HCT116 (cell line): ENCODE results near the gene DAAM1. TPM values are rescaled to one million over a fixed set of nuclear protein-coding genes. Genes with fewer than 3 reads are reported as not detected.

ENCODE experiments used
- ATAC-seq: fragments of 200-7000 bp; cut with Tn5 transposase; 2 replicates; pipeline ENCODE4 v1.9.1; 2020; ENCODE audit warnings: mild to moderate bottlenecking, moderate library complexity
- BruUV-seq: library from RNA; stranded (reverse); fragments of 400-500 nt; replicated peaks from 2 replicates; lab custom pipeline; 2021; lab: Mats Ljungman, UMichigan
- CTCF ChIA-PET: fragments of 300-600 bp; sonication (Branson Sonifier 250); formaldehyde crosslinking; loops from one replicate; lab custom pipeline; 2021; ENCODE audit warnings: antibody characterized with exemption; lab: Charles Lee
- POLR2A ChIA-PET: fragments of 300-600, 350-600 bp; sonication (Branson Sonifier 250); formaldehyde crosslinking; loops from one replicate; lab custom pipeline; 2021; ENCODE audit warnings: antibody characterized with exemption; lab: Charles Lee
- RAD21 ChIA-PET, 2 experiments: fragments of 300-600 bp; sonication (Branson Sonifier 250); formaldehyde crosslinking; loops; one replicate each; lab custom pipeline; 2023; ENCODE audit warnings: low total read pairs in 2 of 2; ENCODE audit not compliant: uncharacterized antibody in 2 of 2, unreplicated experiment in 2 of 2, low non-redundant PET in 1 of 2; lab: Charles Lee
- DNase-seq: peaks from one replicate; pipeline ENCODE4 v3.0.0-alpha.2; 2010; ENCODE audit warnings: low read depth, low spot score
- H2AFZ ChIP-seq: fragments of 200-600 bp; shearing (Covaris generic), sonication (generic); 2 replicates; pipeline ENCODE4 v1.6.1; 2017; ENCODE audit warnings: low read depth, mixed run types, mixed read lengths, antibody characterized with exemption, low read length; ENCODE audit not compliant: poor library complexity, severe bottlenecking
- H3K27ac ChIP-seq: 2 replicates; pipeline ENCODE4 v1.5.1; 2012; ENCODE audit warnings: low read depth, low read length
- H3K27me3 ChIP-seq: fragments of 200-600 bp; sonication (generic); 2 replicates; pipeline ENCODE4 v1.6.1; 2016; ENCODE audit warnings: mixed run types, low read length, mixed read lengths; ENCODE audit not compliant: insufficient read depth
- H3K36me3 ChIP-seq, 2 experiments: fragments of 200-500 bp in 1 of 2; fragments of 200-600 bp in 1 of 2; sonication (Bioruptor generic) in 1 of 2; sonication (generic) in 1 of 2; 2 replicates each; pipeline versions ENCODE4 v1.5.1 to v1.6.1; 2014 to 2016; ENCODE audit warnings: low read length in 2 of 2, inconsistent platforms in 1 of 2, mixed read lengths in 1 of 2, mixed run types in 1 of 2; ENCODE audit not compliant: insufficient read depth in 2 of 2, control insufficient read depth in 1 of 2
- H3K4me1 ChIP-seq, 2 experiments: fragments of 200-600 bp in 1 of 2; sonication (generic) in 1 of 2; 2 replicates each; pipeline versions ENCODE4 v1.5.1 to v1.6.1; 2012 to 2017; ENCODE audit warnings: low read length in 2 of 2, inconsistent platforms in 1 of 2, mild to moderate bottlenecking in 1 of 2, mixed read lengths in 1 of 2, mixed run types in 1 of 2, moderate library complexity in 1 of 2; ENCODE audit not compliant: insufficient read depth in 2 of 2, control insufficient read depth in 1 of 2
- H3K4me2 ChIP-seq: fragments of 200-600 bp; sonication (generic); 2 replicates; pipeline ENCODE4 v1.6.1; 2017; ENCODE audit warnings: mixed run types, low read length, mixed read lengths
- H3K4me3 ChIP-seq, 2 experiments: fragments of 200-600 bp in 1 of 2; sonication (generic) in 1 of 2; replicated peaks in 1 of 2; 2 replicates each; pipeline ENCODE4 v1.5.1; 2011 to 2016; ENCODE audit warnings: low read length in 2 of 2, control low read depth in 1 of 2, low read depth in 1 of 2, mild to moderate bottlenecking in 1 of 2, mixed read lengths in 1 of 2, mixed run types in 1 of 2
- H3K79me2 ChIP-seq: fragments of 200-600 bp; sonication (generic); 2 replicates; pipeline ENCODE4 v1.6.1; 2017; ENCODE audit warnings: mild to moderate bottlenecking, mixed run types, low read length, moderate library complexity, mixed read lengths; ENCODE audit not compliant: insufficient read depth
- H3K9ac ChIP-seq: fragments of 200-600 bp; sonication (generic); 2 replicates; pipeline ENCODE4 v1.6.1; 2016; ENCODE audit warnings: low read length, mixed read lengths
- H3K9me2 ChIP-seq: fragments of 200-600 bp; sonication (generic), shearing (Covaris generic); 2 replicates; pipeline ENCODE4 v1.6.1; 2017; ENCODE audit warnings: mixed run types, mild to moderate bottlenecking, moderate library complexity; ENCODE audit not compliant: insufficient read depth
- H3K9me3 ChIP-seq, 2 experiments: fragments of 200-500 bp in 1 of 2; fragments of 200-600 bp in 1 of 2; sonication (Bioruptor generic) in 1 of 2; sonication (generic) in 1 of 2; 2 replicates each; pipeline ENCODE4 v1.6.1; 2014 to 2017; ENCODE audit warnings: low read length in 2 of 2, mixed read lengths in 2 of 2, inconsistent platforms in 1 of 2, low read depth in 1 of 2, mild to moderate bottlenecking in 1 of 2, mixed run types in 1 of 2, moderate library complexity in 1 of 2; ENCODE audit not compliant: control insufficient read depth in 1 of 2, insufficient read depth in 1 of 2
- H4K20me1 ChIP-seq: fragments of 200-600 bp; sonication (generic), shearing (Covaris generic); 2 replicates; pipeline ENCODE4 v1.6.1; 2017; ENCODE audit warnings: mixed run types, mild to moderate bottlenecking, moderate library complexity; ENCODE audit not compliant: insufficient read depth
- CEBPB ChIP-seq: IDR thresholded peaks from 2 replicates; pipeline ENCODE4 v1.6.1; 2012; ENCODE audit warnings: low read depth
- CTCF ChIP-seq, 3 experiments: fragments of 200-600 bp in 1 of 3; sonication (generic) in 1 of 3; IDR thresholded peaks in 2 of 3; conservative IDR thresholded peaks in 1 of 3; 2 replicates each; pipeline ENCODE4 v1.5.1; 2012 to 2017; ENCODE audit warnings: low read depth in 2 of 3, low read length in 2 of 3, antibody characterized with exemption in 1 of 3, borderline replicate concordance in 1 of 3, control low read depth in 1 of 3, mild to moderate bottlenecking in 1 of 3, mixed read lengths in 1 of 3, mixed run types in 1 of 3, moderate library complexity in 1 of 3; ENCODE audit not compliant: insufficient read depth in 1 of 3
- EGR1 ChIP-seq: IDR thresholded peaks from 2 replicates; pipeline ENCODE4 v1.6.1; 2012; ENCODE audit warnings: low read depth
- EZH2 ChIP-seq: fragments of 200-600 bp; sonication (generic); IDR thresholded peaks from 2 replicates; pipeline ENCODE4 v1.6.1; 2017; ENCODE audit warnings: antibody characterized with exemption, mixed run types
- JUND ChIP-seq: IDR thresholded peaks from 2 replicates; pipeline ENCODE4 v1.6.1; 2012
- MAX ChIP-seq: IDR thresholded peaks from 2 replicates; pipeline ENCODE4 v1.6.1; 2012
- POLR2A ChIP-seq: IDR thresholded peaks from 2 replicates; pipeline ENCODE4 v1.7.0; 2011; ENCODE audit warnings: borderline replicate concordance; ENCODE audit not compliant: insufficient read depth, insufficient read length; ENCODE audit errors: extremely low read depth
- POLR2AphosphoS5 ChIP-seq: IDR thresholded peaks from 2 replicates; pipeline ENCODE4 v1.6.1; 2011; ENCODE audit warnings: mild to moderate bottlenecking, low read depth, low read length, moderate library complexity
- SRF ChIP-seq: IDR thresholded peaks from 2 replicates; pipeline ENCODE4 v1.6.1; 2012; ENCODE audit warnings: low read depth
- TCF7L2 ChIP-seq: IDR thresholded peaks from 2 replicates; pipeline ENCODE4 v1.7.0; 2011; ENCODE audit warnings: borderline replicate concordance, inconsistent platforms; ENCODE audit not compliant: insufficient read depth, insufficient read length; ENCODE audit errors: extremely low read depth
- YY1 ChIP-seq: IDR thresholded peaks from 2 replicates; pipeline ENCODE4 v1.6.1; 2011; ENCODE audit warnings: low read length, low read depth, moderate library complexity, mild to moderate bottlenecking; ENCODE audit not compliant: insufficient replicate concordance; ENCODE audit errors: extremely low read depth
- ZBTB33 ChIP-seq: IDR thresholded peaks from 2 replicates; pipeline ENCODE4 v1.6.1; 2011; ENCODE audit warnings: mild to moderate bottlenecking, low read length, moderate library complexity; ENCODE audit not compliant: insufficient replicate concordance; ENCODE audit errors: extremely low read depth
- intact Hi-C: fragments of 100-400 bp; cut with micrococcal nuclease; formaldehyde crosslinking; loops from 2 replicates; pipeline ENCODE4 v1.10.0; 2022
- total RNA-seq: library from RNA; stranded (reverse); gene quantifications from one replicate; pipeline ENCODE4 v1.2.1, GENCODE V29; 2021; ENCODE audit not compliant: unreplicated experiment

DAAM1 gene
- total RNA-seq, 1 experiment from 2014 or later, result 10.7 TPM

- no peak for TF ChIP-seq ZBTB33
- no peak for TF ChIP-seq MAX
- no peak for TF ChIP-seq EZH2
- TF ChIP-seq JUND, result no peak
- no peak for TF ChIP-seq YY1
These were observed 60.6 kb downstream of the DAAM1 start (continued) for GRCh38 chr14:59249029-59249428.

GRCh38 chr14:59251811-59252771, 63.6 kb downstream of the DAAM1 start:
- ATAC-seq (no peak), DNase-seq (no peak)
- H3K27me3 ChIP-seq, result no peaks in the 10 kb centered on the region
- H3K4me3 ChIP-seq, result no peak overlapping the region
- RAD21 ChIA-PET, result no interaction called here
- H4K20me1 ChIP-seq, result no peaks in the 10 kb centered on the region
- intact Hi-C loops, result no loop called here
- BruUV-seq, result no TSS peak
- CTCF ChIA-PET, result no interaction called here
- no peaks in the 10 kb centered on the region for H3K9me3 ChIP-seq
- peaks cover 2 to 6% of the 10 kb centered on the region in 2 experiments; a peak in 2 of 4 replicates for H3K4me1 ChIP-seq
- H3K27ac ChIP-seq, result no peak overlapping the region
- no peaks in the 10 kb centered on the region for H3K36me3 ChIP-seq
- no peak for TF ChIP-seq SRF
- no peak for TF ChIP-seq JUND
- TF ChIP-seq TCF7L2, result no peak
- no peak for TF ChIP-seq CEBPB
- TF ChIP-seq POLR2A, result no peak
- no peak for TF ChIP-seq YY1
- TF ChIP-seq POLR2AphosphoS5, result no peak
- TF ChIP-seq CTCF (IDR thresholded peaks at IDR 0.05 in 2 of 3, conservative IDR thresholded peaks at IDR 0.05 in 1 of 3; ENCODE audit: borderline replicate concordance in 1 of 3, insufficient read depth in 1 of 3, low read depth in 2 of 3, low read length in 2 of 3), result no peak
- no peak for TF ChIP-seq EZH2
- TF ChIP-seq EGR1, result no peak
- H3K79me2 ChIP-seq, result no peaks in the 10 kb centered on the region
- no peak overlapping the region for H3K4me2 ChIP-seq
- POLR2A ChIA-PET, result no interaction called here
- H2AFZ ChIP-seq, result no peak overlapping the region
- no peak overlapping the region for H3K9ac ChIP-seq
- no peaks in the 10 kb centered on the region for H3K9me2 ChIP-seq
